Erythroblast (primary cell): ENCODE data around the gene UBA7.

Source experiments
- GATA1 ChIP-seq: IDR thresholded peaks from 2 replicates; pipeline ENCODE4 v1.6.1; 2011; ENCODE audit warnings: low read depth, mild to moderate bottlenecking, control low read depth, low read length, moderate library complexity
- POLR2A ChIP-seq: IDR thresholded peaks from 2 replicates; pipeline ENCODE4 v1.6.1; 2011; ENCODE audit warnings: mild to moderate bottlenecking, low read length

- peak; percentile 82 for TF ChIP-seq POLR2A
- no peak for TF ChIP-seq GATA1
Measured at GRCh38 chr3:49856181-49857005, 42.6 kb upstream of the UBA7 start, which contains the start of gene TRAIP.
